ENCODE results near the gene IRX5.

DNA sequence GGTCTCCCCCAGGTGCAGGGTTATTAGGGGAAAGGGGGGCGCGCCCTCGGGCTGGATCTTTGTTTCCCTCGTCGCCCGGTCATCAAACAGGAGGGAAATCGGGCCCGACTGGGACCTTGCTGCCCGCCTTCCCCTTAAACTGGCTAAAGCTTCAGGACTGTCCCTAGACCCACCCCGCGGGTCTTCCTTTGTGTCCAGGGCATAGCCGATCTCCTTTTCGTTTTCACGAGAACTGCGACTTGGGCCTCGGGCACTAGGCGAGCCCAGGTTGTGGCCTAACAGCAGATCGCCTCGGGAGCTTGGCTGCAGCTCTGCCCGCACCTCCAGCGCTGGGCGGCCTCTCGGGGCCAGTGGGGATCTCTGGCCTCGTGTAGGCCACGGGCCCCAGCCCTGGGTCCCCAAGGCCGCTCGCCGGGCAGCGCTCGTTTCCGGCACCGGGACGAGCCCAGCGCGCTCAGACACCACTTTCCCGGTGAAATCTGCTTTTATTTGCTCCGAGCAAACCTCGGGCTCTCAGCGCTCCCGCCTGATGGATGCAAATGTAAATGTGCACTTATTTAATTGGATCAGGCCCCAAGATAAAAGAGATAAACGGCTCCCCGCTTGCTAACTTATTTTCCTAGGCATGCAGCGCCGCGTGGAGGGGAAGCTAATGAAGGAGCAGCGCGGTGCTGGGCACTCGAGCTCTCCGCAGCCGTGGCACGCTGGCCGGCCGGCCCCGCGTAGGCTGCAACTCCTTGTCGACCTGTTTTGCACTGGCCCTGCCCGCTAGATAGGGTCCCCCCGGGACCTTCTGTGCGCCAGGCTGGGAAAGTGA is 7.8 kb downstream of the IRX5 start:
- TF ChIP-seq, protein P1, sequence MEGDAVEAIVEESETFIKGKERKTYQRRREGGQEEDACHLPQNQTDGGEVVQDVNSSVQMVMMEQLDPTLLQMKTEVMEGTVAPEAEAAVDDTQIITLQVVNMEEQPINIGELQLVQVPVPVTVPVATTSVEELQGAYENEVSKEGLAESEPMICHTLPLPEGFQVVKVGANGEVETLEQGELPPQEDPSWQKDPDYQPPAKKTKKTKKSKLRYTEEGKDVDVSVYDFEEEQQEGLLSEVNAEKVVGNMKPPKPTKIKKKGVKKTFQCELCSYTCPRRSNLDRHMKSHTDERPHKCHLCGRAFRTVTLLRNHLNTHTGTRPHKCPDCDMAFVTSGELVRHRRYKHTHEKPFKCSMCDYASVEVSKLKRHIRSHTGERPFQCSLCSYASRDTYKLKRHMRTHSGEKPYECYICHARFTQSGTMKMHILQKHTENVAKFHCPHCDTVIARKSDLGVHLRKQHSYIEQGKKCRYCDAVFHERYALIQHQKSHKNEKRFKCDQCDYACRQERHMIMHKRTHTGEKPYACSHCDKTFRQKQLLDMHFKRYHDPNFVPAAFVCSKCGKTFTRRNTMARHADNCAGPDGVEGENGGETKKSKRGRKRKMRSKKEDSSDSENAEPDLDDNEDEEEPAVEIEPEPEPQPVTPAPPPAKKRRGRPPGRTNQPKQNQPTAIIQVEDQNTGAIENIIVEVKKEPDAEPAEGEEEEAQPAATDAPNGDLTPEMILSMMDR (IDR thresholded peaks at IDR 0.05; ENCODE audit: low read depth, low read length, poor library complexity, severe bottlenecking), result no peak
- TF ChIP-seq EZH2phosphoT487 (IDR thresholded peaks at IDR 0.05; ENCODE audit: borderline replicate concordance, low read length), result no peak
